HG03575 (cell line): Measurements from ENCODE around the gene B4GALT5.
A peak's percentile ranks its signal among the peaks of the same experiment; 100 is the strongest.
"Not testable (repeated sequence)": the region's sequence is repeated elsewhere in the genome, so short reads cannot be mapped to it uniquely, and the experiment has no call there.

Experiments
- ATAC-seq: cut with Tn5 transposase; IDR thresholded peaks from one replicate; pipeline ENCODE4 v1.9.1; 2021; ENCODE audit not compliant: unreplicated experiment, insufficient number of reproducible peaks, low FRiP score; ENCODE audit errors: extremely low read depth

B4GALT5 gene

DNA sequence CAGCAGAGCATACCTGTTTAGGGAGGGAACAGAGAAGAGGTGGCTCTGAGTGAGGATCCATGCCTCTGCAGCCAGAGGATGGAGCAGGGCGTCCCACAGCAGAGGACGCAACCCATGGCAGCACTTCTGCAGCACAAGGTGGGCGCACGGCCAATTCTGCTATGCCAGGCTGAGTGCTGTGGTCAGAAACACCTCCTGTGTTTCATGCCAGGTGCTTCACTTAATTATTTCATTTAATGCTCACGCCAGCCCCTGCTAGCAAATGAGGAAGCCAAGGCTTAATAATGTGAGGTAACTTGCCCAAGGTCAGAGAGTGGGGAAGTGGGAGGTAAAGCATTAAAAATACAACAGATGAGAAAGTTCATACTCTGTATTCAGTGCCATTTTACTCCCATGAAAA, 77.2 kb downstream of the B4GALT5 start:
- ATAC-seq, result no peak

DNA sequence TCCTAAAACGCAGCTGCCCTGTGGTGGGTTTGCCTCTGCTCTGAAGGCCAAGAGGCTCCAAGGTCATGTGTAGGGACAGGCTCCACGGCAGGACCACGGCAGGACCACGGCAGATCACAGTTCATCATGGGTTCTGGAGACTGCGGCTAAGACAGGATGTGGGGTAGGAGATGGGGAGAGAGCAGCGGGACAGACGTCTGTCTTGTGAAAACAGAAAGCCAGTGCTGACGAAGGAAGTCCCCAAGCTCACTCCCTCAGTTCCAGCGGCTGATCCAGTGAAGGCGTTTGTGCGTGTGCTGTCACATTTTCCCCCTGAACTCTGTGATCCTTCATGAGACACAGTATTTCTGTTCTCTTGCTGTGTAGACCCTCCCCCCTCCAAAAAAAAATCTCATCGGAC, 77.8 kb downstream of the B4GALT5 start:
- ATAC-seq, result no peak

DNA sequence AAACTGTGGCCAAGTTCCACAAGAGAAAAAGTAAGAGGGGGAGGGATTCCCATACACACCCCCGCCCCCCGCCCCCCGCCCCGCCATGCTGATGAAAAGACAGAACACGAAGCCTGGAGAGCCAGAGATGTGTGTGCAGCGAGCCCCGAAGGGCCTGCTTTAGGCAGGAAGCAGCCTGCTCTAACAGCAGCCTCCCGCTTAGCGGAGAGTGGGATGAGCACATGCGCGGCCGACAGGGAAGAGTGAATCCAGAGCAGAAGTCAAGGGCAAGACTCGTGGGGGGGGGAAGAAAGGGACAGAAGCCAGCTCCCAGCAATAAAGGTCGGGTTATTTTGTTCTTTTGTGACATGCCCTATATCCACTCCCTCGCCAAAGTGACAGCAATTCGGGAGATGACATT, 78.5 kb downstream of the B4GALT5 start:
- no peak for ATAC-seq

DNA sequence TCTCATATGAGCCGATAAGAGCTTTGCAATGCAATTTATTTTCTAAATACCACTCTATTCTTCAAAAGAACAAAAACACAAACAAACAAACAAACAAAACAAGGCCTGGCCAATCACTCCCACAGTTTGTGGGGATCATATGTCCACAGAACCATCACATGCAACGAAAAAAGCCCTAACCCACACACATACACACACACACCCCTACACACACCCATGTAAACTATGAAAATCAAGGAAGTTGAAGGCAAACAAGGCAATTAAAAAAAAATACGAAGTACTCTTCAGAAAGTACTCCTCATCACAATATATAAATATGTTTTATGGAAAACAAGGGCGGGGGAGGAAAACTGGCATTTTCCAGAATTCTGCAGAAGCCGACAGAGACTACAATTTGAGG, 79.6 kb downstream of the B4GALT5 start:
- no peak for ATAC-seq

DNA sequence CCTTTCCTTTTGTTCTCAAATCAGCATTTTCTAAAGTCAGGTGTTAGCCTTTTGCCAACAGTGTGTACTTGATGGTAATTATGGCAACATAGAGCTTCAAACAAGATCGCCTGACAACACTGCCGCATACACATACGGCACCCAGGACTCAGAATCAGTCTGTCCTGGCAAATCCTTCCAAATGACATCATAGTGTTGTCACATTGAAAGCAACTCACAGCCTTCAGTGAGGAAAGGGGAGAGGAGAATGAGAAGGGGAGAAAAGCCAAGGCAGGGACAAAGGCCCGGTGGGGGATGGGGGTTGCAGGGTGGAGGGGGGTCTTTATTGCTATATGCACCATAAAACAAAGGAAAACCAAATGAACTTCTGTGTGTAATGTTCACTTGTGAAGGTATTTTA, 80.0 kb downstream of the B4GALT5 start:
- no peak for ATAC-seq

DNA sequence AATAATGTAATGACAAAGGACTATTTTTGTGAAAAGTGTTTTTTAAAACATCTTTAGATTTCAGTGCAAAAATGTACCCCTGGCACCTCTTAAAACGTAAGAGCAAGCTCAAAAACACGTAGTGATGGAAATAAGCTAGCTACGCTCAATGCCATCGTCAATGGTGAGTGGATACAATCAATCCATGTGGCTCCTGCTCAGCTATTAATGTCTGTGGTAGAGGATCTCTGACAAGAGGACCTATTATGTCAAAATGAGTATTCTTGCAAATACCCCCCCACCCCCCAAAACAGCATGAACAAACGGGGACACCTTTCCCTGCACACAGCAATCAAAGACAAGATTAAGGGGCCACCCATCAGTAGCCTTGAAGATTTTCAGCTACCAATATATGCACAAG, 80.7 kb downstream of the B4GALT5 start:
- ATAC-seq, result no peak

DNA sequence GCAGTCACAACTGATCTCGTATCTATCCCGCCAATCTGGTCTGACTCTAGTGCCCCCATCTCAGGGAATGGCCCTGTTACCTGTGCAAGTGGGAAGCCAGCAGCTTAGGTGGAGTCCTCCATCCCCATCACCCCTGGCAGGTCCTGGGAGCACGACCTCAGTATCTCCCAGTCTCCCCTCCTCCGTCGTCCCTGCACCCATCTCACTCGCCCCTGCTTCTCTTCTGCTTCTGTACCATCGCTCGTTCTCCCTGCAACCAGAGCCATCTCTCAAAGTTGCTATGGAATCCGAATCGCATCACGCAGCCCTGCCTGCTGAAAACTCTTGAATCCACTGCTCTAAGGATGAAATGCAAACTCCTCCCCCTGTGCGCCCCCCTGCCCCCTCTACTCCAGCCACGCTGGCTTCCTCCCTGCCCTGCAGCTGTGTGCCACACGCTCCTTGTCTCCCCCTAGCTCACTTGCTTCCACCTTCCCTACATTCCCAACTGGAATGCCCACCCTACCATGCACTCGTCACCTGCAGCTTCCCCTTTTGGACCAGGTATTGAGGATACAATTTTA, 81.7 kb downstream of the B4GALT5 start:
- no peak for ATAC-seq

DNA sequence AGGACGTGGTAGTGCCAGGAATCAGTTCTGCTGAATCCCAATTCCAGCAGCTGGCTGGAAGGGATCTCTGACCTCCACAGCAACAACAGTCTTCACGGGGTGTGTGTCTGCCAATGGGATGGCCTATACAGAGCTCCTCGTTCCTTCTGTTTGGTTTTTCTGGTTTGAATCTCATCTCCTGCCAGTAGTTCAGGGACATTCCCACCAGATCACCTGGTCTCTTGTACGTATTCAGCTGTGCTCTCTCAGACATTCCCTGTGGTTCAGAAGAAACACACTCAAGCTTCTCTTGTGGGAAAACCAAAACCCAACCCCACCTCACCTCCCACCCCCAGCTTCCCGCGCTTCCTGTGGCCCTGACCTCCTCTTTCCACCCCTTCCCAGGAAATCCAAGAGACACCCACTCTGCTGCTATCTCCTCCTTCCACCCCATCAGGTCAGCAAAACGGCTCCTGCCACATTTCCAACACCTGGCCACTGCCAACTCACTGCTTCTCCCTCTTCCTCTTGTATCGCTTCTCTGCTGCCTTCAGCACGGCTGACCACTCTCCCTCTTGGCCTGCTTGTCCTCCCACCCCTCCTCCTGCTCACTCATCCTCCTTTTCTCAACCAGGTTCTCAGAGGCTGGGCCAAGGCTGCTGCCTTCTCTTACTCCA, 82.5 kb downstream of the B4GALT5 start:
- ATAC-seq, result peak; percentile 13

DNA sequence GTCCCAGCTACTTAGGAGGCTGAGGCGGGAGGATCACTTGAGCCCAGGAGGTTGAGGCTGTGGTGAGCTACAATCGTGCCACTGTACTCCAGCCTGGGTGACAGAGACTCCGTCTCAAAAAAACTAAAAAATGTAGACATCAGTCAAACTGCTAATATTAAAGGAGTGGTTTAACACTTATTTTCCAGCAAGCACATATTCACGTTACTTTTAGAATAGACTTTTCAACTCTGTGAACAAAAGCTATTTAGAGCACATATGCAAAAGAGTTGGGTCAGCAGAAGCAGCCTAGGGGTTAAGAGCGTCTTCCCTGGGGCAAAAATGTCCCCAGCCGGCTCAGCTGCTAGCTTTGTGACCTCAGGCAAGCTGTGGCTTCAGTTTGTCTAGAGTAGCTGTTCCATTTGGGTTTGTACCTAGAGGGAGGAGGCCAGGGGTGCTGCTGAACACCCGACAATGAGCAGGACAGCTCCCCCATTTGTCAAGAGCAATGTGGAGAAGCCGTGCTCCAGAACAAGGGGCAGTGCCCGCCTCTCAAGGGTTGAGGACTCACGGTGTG, 83.2 kb downstream of the B4GALT5 start:
- ATAC-seq, result peak; percentile 55

DNA sequence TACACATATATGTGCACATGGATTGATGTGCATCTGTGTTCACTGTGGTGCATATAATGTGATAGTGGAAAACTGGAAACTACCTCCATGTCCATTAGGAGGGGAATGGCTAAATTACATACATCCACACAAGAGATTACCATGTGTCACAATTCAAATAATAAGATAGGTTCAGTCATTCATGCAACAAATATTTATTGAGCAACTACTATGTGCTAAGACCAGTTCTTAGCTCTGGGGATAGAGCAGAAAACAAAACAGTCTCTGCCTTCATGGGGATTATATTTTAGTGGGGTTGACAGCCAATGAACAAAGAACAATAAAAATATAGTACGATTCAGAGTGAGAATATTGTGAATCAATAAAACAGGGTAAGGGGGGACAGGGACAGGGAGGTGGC, 84.1 kb downstream of the B4GALT5 start:
- ATAC-seq, result no peak

DNA sequence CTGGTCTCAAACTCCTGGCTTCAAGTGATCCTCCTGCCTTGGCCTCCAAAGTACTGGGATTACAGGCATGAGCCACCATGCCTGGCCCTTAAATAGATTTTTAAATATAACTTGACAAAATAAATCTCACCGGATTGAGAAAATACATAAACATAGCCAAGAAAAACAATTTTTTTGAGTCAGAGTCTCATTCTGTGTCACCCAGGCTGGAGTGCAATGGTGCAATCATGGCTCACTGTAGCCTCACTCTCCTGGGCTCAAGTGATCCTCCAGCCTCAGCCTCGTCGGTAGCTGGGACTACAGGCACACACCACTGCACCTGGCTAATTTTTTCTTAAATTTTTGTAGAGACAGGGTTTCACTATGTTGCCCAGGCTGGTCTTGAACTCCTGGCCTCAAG, 85.4 kb downstream of the B4GALT5 start:
- ATAC-seq, result not testable (repeated sequence)

DNA sequence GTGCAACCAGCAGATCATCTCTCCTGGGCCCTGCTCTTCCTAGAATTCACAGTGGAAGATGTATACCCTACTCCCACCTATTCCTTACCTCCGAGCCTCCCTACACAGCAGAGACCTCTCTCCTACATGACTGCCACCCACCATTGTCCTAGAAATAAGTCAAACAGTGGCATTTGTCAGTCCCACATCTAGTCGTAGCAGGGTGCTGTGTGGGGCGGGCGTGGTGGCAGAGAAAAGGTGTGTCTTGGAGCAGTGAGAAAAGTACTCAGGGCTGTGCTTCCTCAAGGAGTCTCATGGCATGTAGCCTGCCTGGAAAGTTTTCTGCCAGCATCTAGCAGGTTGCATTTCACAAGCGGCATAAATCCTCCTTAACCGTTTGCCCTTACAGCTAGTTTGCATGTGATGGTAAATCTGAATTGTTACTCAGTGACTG, 86.3 kb downstream of the B4GALT5 start:
- no peak for ATAC-seq

DNA sequence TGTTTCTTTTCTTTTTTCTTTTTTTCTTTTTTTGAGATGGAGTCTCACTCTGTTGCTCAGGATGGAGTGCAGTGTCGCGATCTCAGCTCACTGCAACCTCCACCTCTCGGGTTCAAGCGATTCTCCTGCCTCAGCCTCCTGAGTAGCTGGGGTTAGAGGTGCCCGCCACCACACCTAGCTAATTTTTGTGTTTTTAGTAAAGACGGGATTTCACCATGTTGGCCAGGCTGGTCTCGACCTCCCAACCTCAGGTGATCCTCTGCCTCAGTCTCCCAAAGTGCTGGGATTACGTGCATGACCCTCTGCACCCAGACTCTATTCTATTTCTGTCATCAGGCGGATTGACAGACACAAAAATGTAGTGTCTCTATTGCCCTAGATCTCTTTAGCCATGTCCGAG, 88.7 kb downstream of the B4GALT5 start:
- ATAC-seq, result not testable (repeated sequence)

DNA sequence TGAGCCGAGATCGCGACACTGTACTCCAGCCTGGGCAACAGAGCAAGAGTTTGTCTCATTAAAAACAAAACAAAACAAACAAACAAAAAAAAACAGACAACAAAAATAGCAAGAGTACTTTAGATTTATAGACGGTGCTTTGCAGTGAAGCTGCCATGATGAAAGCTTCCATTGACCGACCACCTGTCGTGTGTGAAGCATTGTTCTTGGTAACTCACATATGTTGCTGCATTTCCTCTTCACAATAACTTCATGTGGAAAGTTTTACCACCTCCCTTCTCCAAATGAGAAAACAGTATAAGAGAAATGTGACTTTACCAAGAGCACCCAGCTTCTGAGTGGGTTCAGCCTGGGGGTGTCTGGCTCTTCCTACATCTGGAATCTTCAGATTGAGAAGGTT, 89.4 kb downstream of the B4GALT5 start:
- no peak for ATAC-seq

DNA sequence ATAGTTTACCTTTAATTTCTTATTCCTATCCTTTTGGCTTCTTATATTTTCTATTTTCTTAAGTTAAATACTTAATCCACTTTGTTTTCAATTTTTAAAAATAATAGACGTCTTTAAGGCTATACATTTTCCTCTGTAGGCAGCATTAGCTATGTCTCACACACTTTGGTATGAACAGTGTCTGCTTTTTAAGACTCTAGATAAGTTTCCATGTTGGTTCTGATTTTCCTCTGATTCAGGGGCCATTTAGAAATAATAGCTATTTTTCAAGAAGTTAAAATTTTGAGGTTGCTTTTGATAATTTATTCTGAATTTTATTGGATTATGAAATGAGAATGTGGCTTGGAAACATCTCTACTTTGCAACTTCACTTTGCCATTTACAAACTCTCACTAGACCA, 91.4 kb downstream of the B4GALT5 start:
- ATAC-seq, result no peak

DNA sequence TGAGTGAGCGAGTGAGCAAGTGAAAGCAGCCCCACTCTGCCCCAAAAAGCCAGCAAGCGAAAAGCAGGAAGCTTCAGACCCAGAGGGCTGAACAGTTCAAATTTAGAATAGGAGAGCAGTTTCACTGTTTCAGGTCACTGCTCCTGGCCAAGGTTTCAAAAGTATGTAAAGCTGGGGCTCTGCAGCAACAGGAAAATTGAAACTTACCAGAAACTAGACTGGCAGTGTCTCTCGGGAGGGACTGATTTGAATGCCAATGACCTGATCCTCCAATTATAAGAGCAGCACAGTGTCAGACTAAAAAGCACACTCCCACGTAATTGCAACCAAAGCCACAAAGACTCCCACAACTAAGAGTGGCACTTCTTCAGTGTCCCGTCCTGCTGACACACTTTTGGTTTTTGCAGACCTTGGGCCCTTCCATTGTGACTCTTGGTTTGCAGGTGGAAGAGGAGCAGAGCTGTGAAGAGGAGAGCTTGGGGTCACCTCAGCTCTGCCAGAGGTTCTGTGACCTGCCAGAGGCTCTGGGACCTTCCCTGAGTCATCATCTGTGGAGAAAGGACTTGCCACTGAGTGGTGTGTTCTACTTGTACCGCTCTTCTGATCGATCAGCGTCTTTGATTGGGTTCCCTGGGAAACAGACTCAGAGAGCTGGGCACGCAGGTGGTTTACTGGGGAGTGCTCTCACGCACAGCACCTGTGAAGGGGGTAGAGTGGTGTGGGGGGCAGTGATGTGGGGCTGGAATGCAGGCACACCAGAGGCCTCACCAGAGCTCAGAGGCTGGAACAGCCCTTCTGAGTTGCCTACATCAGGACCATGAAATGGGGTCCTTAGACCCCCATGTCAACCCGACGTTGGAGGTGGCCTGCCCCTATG, 93.1 kb downstream of the B4GALT5 start:
- ATAC-seq, result peak; percentile 51

DNA sequence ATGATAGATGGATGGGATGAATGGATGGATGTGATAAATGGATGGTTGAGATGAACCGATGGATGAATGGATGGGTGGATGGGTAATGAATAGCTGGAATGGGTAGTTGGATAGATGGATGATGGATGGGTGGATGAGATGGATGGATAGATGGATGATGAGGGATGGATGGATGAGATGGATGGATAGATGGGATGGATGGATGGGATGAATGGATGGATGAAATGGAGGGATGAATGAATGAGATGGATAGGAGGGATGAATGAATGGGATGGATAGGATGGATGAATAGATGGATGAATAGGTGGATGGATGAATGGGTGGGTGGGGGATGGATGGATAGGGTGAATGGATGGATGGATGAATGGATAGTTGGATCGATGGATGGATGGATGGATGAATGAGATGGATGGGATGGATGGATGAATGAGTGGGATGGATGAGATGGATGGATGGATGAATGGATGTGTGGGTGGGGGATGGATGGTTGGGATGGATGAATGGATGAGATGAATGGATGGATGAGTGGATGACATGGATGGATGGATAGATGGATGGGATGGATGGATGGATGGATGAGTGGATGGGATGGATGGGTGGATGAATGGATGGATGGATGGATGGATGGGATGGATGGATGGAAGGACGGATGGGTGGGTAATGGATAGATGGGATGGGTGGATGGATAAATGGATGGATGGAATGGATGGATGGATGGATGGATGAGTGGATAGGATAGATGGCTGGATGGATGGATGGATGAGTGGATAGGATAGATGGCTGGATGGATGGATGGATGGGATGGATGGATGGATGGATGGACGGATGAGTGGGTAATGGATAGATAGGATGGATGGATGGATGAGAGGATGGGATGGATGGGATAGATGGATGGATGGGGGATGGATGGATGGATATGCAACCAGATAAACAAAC, 94.3 kb downstream of the B4GALT5 start:
- ATAC-seq, result no peak

DNA sequence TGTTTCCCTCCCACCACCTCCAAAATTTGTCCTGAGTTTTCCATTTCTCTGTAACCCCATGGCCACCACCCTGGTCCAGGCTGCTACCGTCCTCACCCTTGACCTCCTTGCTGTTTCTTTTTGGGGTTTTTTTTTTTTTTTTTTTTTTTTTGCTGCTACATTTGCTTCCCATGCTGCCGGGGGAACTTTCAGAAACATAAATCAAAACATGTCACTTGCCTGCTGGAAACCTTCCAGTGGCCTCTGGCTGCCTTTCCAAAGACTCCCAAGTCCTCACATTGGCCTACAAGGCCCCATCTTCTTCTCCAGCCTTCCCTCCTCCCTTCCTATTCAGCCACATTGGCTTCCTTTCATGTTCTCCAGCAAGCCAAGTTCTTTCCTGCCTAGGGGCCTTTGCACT, 95.4 kb downstream of the B4GALT5 start:
- ATAC-seq, result no peak

DNA sequence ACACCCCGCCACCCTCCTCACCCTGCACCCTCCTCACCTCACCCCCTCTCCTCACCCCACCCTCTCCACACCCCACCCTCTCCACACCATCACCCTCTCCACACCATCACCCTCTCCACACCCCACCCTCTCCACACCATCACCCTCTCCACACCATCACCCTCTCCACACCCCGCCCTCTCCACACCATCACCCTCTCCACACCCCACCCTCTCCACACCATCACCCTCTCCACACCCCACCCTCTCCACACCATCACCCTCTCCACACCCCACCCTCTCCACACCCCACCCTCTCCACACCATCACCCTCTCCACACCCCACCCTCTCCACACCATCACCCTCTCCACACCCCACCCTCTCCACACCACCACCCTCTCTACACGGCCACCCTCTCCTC, 96.3 kb downstream of the B4GALT5 start:
- not testable (repeated sequence) for ATAC-seq
